Neural cell (in vitro differentiated cells): ENCODE measurements around the gene MAG. TPM values are rescaled to one million over a fixed set of nuclear protein-coding genes. Genes with fewer than 3 reads are reported as not detected.

Source experiments
- H2AFZ ChIP-seq: fragments of 200-600, 300-800 bp; sonication (generic), shearing (Covaris generic); 2 replicates; pipeline ENCODE4 v1.6.0; 2014; ENCODE audit warnings: low read depth, mild to moderate bottlenecking, antibody characterized with exemption, low read length, moderate library complexity
- H3F3A ChIP-seq: fragments of 200-600 bp; shearing (Covaris generic); 2 replicates; pipeline ENCODE4 v1.6.1; 2016; ENCODE audit warnings: mild to moderate bottlenecking, moderate library complexity, mixed read lengths, antibody characterized with exemption, low read length; ENCODE audit not compliant: insufficient read depth, poor library complexity, severe bottlenecking
- H3K27ac ChIP-seq: fragments of 200-600, 300-800 bp; sonication (generic), shearing (Covaris generic); 2 replicates; pipeline ENCODE4 v1.5.1; 2014; ENCODE audit warnings: mild to moderate bottlenecking, low read length, moderate library complexity
- H3K27me3 ChIP-seq: fragments of 300-800, 200-600 bp; sonication (generic), shearing (Covaris generic); 2 replicates; pipeline ENCODE4 v1.6.0; 2014; ENCODE audit warnings: mild to moderate bottlenecking, low read depth, low read length, moderate library complexity; ENCODE audit not compliant: insufficient read depth
- H3K36me3 ChIP-seq: fragments of 300-800, 200-600 bp; sonication (generic), shearing (Covaris generic); 2 replicates; pipeline ENCODE4 v1.5.1; 2014; ENCODE audit warnings: mild to moderate bottlenecking, antibody characterized with exemption, low read length, moderate library complexity; ENCODE audit not compliant: insufficient read depth
- H3K4me2 ChIP-seq: fragments of 300-800, 200-600 bp; sonication (generic), shearing (Covaris generic); 2 replicates; pipeline ENCODE4 v1.6.0; 2014; ENCODE audit warnings: mild to moderate bottlenecking, low read length
- H3K4me3 ChIP-seq: fragments of 300-800, 200-600 bp; sonication (generic), shearing (Covaris generic); 2 replicates; pipeline ENCODE4 v1.5.1; 2014; ENCODE audit warnings: mild to moderate bottlenecking, low read length, moderate library complexity
- H3K79me2 ChIP-seq: fragments of 200-600 bp; shearing (Covaris generic); replicated peaks from 2 replicates; pipeline ENCODE4 v1.6.0; 2014; ENCODE audit warnings: mild to moderate bottlenecking, low read length, moderate library complexity; ENCODE audit not compliant: insufficient read depth
- H3K9ac ChIP-seq: fragments of 300-800, 200-600 bp; sonication (generic), shearing (Covaris generic); 2 replicates; pipeline ENCODE4 v1.6.1; 2016; ENCODE audit warnings: mild to moderate bottlenecking, low read length, mixed read lengths
- H3K9me2 ChIP-seq: fragments of 200-600 bp; shearing (Covaris generic); 2 replicates; pipeline ENCODE4 v1.6.1; 2016; ENCODE audit warnings: mild to moderate bottlenecking, low read length, mixed read lengths; ENCODE audit not compliant: insufficient read depth
- H3K9me3 ChIP-seq: fragments of 200-600, 300-800 bp; sonication (generic), shearing (Covaris generic); 2 replicates; pipeline ENCODE4 v1.6.1; 2016; ENCODE audit warnings: mild to moderate bottlenecking, mixed run types, low read length, moderate library complexity, mixed read lengths
- H4K20me1 ChIP-seq: fragments of 200-600 bp; shearing (Covaris generic); 2 replicates; pipeline ENCODE4 v1.6.1; 2016; ENCODE audit warnings: mild to moderate bottlenecking, mixed run types; ENCODE audit not compliant: insufficient read depth
- EP300 ChIP-seq: fragments of 450-650 bp; conservative IDR thresholded peaks from 2 replicates; pipeline ENCODE4 v1.6.1; 2014; ENCODE audit warnings: antibody characterized with exemption, mild to moderate bottlenecking, moderate library complexity; ENCODE audit not compliant: poor library complexity, severe bottlenecking
- EZH2 ChIP-seq: fragments of 200-600, 300-800 bp; shearing (Covaris generic), sonication (generic); IDR thresholded peaks from 2 replicates; pipeline ENCODE4 v1.6.1; 2014; ENCODE audit warnings: antibody characterized with exemption, low read length, borderline replicate concordance, mild to moderate bottlenecking; ENCODE audit not compliant: insufficient read depth, poor library complexity, severe bottlenecking
- MXI1 ChIP-seq: fragments of 450-650 bp; conservative IDR thresholded peaks from 2 replicates; pipeline ENCODE4 v1.6.1; 2014; ENCODE audit warnings: antibody characterized with exemption, mild to moderate bottlenecking; ENCODE audit not compliant: poor library complexity, severe bottlenecking
- POLR2AphosphoS5 ChIP-seq: IDR thresholded peaks from 2 replicates; pipeline ENCODE4 v1.6.1; 2012
- RAD21 ChIP-seq: fragments of 450-650 bp; conservative IDR thresholded peaks from 2 replicates; pipeline ENCODE4 v1.6.1; 2014; ENCODE audit warnings: antibody characterized with exemption, mild to moderate bottlenecking, moderate library complexity
- SMC3 ChIP-seq: fragments of 450-650 bp; conservative IDR thresholded peaks from 2 replicates; pipeline ENCODE4 v1.6.1; 2014; ENCODE audit warnings: antibody characterized with exemption, mild to moderate bottlenecking, moderate library complexity; ENCODE audit not compliant: poor library complexity
- TAF1 ChIP-seq: IDR thresholded peaks from 2 replicates; pipeline ENCODE4 v1.6.1; 2012; ENCODE audit warnings: low read depth
- polyA plus RNA-seq: library from polyadenylated mRNA; depleted of rRNA; stranded (reverse); fragments of >200 nt; gene quantifications from 2 replicates; pipeline ENCODE4 v1.2.3, GENCODE V29; 2014
- TF ChIP-seq, protein P1 (sequence below): fragments of 450-650 bp; IDR thresholded peaks from 2 replicates; pipeline ENCODE4 v1.5.1; 2014; ENCODE audit warnings: antibody characterized with exemption, mild to moderate bottlenecking, moderate library complexity; ENCODE audit not compliant: poor library complexity, severe bottlenecking
- TF ChIP-seq, protein P2 (sequence below): IDR thresholded peaks from 2 replicates; pipeline ENCODE4 v1.6.1; 2012; ENCODE audit warnings: borderline replicate concordance

The MAG gene
- polyA plus RNA-seq, 1 donor from 2014 or later, result not detected

DNA sequence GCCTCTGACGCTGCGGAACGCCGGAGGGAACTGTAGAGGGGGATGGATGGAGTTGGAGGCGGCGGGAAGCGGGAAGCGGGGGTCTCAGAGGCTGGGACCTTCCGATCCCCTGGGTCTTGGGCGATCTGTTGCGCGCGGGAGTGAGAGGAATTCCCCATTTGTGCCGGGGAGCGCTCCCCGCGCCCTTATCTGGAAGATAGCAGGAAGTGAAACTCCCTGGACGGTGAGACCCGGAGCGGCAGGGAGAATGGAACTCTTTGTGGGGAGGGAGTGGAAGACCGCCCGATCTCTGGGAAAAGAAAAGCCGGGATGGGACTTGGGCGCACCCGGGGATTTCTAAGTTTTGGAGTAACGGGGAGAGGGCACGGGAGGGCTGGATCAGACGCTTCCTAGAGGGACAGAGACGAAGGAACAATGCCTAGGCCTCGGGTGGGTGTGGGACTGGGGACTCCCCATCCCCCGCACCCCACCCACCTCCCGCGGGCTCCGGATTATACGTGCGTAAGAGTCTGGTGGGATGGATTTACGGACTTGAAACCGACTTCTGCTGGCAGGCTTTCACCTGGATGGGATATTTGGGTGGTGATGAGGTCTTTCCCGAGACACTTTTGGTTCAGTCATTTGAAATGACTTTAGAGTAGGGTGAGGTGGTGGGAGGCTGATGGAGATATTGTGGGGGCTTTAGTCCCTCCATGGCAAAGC is 42.7 kb upstream of the MAG start:
- H3K27ac ChIP-seq, result no peak overlapping the region
- no peaks in the 10 kb centered on the region for H3K79me2 ChIP-seq
- no peaks in the 10 kb centered on the region for H3F3A ChIP-seq
- no peaks in the 10 kb centered on the region for H4K20me1 ChIP-seq
- no peak overlapping the region for H3K9ac ChIP-seq
- no peaks in the 10 kb centered on the region for H3K9me3 ChIP-seq
- no peaks in the 10 kb centered on the region for H3K9me2 ChIP-seq
- peaks cover 38% of the 10 kb centered on the region for H3K27me3 ChIP-seq
- TF ChIP-seq TAF1, result no peak
- no peak for TF ChIP-seq RAD21
- TF ChIP-seq POLR2AphosphoS5, result no peak
- TF ChIP-seq SMC3, result no peak
- TF ChIP-seq, protein P1, sequence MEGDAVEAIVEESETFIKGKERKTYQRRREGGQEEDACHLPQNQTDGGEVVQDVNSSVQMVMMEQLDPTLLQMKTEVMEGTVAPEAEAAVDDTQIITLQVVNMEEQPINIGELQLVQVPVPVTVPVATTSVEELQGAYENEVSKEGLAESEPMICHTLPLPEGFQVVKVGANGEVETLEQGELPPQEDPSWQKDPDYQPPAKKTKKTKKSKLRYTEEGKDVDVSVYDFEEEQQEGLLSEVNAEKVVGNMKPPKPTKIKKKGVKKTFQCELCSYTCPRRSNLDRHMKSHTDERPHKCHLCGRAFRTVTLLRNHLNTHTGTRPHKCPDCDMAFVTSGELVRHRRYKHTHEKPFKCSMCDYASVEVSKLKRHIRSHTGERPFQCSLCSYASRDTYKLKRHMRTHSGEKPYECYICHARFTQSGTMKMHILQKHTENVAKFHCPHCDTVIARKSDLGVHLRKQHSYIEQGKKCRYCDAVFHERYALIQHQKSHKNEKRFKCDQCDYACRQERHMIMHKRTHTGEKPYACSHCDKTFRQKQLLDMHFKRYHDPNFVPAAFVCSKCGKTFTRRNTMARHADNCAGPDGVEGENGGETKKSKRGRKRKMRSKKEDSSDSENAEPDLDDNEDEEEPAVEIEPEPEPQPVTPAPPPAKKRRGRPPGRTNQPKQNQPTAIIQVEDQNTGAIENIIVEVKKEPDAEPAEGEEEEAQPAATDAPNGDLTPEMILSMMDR, result no peak
- TF ChIP-seq MXI1, result no peak
- no peak for TF ChIP-seq EZH2
- TF ChIP-seq EP300, result no peak
- TF ChIP-seq, protein P2, sequence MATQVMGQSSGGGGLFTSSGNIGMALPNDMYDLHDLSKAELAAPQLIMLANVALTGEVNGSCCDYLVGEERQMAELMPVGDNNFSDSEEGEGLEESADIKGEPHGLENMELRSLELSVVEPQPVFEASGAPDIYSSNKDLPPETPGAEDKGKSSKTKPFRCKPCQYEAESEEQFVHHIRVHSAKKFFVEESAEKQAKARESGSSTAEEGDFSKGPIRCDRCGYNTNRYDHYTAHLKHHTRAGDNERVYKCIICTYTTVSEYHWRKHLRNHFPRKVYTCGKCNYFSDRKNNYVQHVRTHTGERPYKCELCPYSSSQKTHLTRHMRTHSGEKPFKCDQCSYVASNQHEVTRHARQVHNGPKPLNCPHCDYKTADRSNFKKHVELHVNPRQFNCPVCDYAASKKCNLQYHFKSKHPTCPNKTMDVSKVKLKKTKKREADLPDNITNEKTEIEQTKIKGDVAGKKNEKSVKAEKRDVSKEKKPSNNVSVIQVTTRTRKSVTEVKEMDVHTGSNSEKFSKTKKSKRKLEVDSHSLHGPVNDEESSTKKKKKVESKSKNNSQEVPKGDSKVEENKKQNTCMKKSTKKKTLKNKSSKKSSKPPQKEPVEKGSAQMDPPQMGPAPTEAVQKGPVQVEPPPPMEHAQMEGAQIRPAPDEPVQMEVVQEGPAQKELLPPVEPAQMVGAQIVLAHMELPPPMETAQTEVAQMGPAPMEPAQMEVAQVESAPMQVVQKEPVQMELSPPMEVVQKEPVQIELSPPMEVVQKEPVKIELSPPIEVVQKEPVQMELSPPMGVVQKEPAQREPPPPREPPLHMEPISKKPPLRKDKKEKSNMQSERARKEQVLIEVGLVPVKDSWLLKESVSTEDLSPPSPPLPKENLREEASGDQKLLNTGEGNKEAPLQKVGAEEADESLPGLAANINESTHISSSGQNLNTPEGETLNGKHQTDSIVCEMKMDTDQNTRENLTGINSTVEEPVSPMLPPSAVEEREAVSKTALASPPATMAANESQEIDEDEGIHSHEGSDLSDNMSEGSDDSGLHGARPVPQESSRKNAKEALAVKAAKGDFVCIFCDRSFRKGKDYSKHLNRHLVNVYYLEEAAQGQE, result no peak
- H3K36me3 ChIP-seq, result no peaks in the 10 kb centered on the region
- no peak overlapping the region for H3K4me2 ChIP-seq
- H2AFZ ChIP-seq, result no peak overlapping the region
- peak overlapping the region; percentile 63 for H3K4me3 ChIP-seq

DNA sequence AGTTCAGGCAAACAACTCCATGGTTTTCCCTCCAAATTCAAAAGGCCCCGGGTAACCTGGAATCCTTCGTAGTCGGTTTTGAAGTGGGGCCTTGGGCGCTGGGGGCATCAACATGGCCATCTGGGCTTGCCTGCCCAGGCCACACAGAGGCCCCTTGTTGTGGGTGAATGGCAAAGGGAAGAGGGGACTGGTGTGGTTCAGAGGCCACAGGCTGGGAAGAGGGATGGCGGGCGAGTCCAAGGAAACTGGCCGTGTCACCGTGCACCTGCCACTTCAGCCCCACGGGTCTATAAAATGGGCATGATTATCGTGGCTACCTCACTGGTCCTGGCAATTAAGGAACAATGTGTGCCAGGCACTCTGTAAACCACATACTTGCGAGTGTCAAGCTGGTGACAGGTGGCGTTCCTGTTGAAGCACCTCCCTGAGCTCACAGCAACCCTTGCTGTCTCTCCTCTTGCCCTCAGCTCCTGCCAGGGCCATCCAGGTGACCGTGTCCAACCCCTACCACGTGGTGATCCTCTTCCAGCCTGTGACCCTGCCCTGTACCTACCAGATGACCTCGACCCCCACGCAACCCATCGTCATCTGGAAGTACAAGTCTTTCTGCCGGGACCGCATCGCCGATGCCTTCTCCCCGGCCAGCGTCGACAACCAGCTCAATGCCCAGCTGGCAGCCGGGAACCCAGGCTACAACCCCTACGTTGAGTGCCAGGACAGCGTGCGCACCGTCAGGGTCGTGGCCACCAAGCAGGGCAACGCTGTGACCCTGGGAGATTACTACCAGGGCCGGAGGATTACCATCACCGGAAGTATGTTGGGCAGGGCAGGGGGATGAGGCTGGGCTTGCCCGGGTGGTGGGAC is 41.9 kb upstream of the MAG start:
- Histone ChIP-seq H3K27ac (no peak overlapping the region), H3K4me2 (no peak overlapping the region), H3K4me3 (no peak overlapping the region), H3K36me3 (no peaks in the 10 kb centered on the region), H4K20me1 (no peaks in the 10 kb centered on the region), H3K27me3 (peaks cover 38% of the 10 kb centered on the region), H3F3A (no peaks in the 10 kb centered on the region), H3K9me3 (no peaks in the 10 kb centered on the region), H2AFZ (no peak overlapping the region), H3K9ac (no peak overlapping the region), H3K9me2 (no peaks in the 10 kb centered on the region), H3K79me2 (no peaks in the 10 kb centered on the region)
- TF ChIP-seq EP300 (no peak), POLR2AphosphoS5 (no peak), MXI1 (no peak), TAF1 (no peak), SMC3 (no peak)
- TF ChIP-seq, protein P1, result no peak
